Upper lobe of left lung (tissue), 4 donors: ENCODE data around the gene PTGDR.

ENCODE experiments used
- EP300 ChIP-seq, 4 donors: sonication (generic); formaldehyde crosslinking; IDR thresholded peaks; one replicate each; pipeline ENCODE4 v1.5.1; 2017; ENCODE audit warnings: antibody characterized with exemption in 4 of 4, control low read depth in 2 of 4
- POLR2AphosphoS5 ChIP-seq, 2 donors: sonication (generic); formaldehyde crosslinking; IDR thresholded peaks; one replicate each; pipeline ENCODE4 v1.5.1; 2017; ENCODE audit warnings: antibody characterized with exemption in 2 of 2
- TF ChIP-seq, protein P1 (sequence below), 6 experiments: fragments of 450-650 bp in 4 of 6; fragments of 200-600 bp in 2 of 6; sonication (generic) in 2 of 6; IDR thresholded peaks; one replicate each; pipeline ENCODE4 v1.5.1; 2016 to 2019; ENCODE audit warnings: antibody characterized with exemption in 6 of 6

DNA sequence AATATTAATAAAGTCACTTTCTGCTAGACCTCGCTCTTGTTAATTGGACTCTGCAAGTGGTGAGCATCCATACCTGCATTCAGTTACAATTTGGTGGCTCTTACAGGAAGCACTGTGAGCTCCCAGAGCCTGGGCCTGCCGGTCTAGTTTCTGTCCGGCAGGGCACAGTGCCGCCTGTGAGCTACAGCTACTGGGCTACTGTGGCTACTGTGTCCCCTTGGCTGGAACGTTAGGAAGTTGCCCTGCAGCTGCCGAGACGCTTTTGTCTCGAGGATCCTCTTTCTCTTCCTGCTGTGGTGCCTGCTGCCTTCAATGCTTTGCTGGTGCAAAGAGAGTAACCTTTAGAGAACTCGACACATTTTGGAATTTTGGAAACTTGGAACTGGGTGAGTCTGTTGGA lies 44.6 kb upstream of the PTGDR start:
- TF ChIP-seq, protein P1, sequence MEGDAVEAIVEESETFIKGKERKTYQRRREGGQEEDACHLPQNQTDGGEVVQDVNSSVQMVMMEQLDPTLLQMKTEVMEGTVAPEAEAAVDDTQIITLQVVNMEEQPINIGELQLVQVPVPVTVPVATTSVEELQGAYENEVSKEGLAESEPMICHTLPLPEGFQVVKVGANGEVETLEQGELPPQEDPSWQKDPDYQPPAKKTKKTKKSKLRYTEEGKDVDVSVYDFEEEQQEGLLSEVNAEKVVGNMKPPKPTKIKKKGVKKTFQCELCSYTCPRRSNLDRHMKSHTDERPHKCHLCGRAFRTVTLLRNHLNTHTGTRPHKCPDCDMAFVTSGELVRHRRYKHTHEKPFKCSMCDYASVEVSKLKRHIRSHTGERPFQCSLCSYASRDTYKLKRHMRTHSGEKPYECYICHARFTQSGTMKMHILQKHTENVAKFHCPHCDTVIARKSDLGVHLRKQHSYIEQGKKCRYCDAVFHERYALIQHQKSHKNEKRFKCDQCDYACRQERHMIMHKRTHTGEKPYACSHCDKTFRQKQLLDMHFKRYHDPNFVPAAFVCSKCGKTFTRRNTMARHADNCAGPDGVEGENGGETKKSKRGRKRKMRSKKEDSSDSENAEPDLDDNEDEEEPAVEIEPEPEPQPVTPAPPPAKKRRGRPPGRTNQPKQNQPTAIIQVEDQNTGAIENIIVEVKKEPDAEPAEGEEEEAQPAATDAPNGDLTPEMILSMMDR (IDR thresholded peaks at IDR 0.05), result no peak
- TF ChIP-seq POLR2AphosphoS5 (IDR thresholded peaks at IDR 0.05) (no peak), EP300 (IDR thresholded peaks at IDR 0.05) (no peak)
